Tibial nerve (tissue), 3 donors: ENCODE measurements around the gene WFS1.

Experiments used
- CTCF ChIP-seq, 5 experiments: fragments of 200-600 bp in 3 of 5; fragments of 450-650 bp in 2 of 5; sonication (generic) in 3 of 5; IDR thresholded peaks; one replicate each; pipeline ENCODE4 v1.5.1; 2016 to 2019; ENCODE audit warnings: antibody characterized with exemption in 5 of 5, mild to moderate bottlenecking in 3 of 5, moderate library complexity in 2 of 5
- POLR2A ChIP-seq, 2 donors: fragments of 450-650 bp; IDR thresholded peaks; one replicate each; pipeline ENCODE4 v1.6.1; 2017; ENCODE audit warnings: antibody characterized with exemption in 2 of 2, mild to moderate bottlenecking in 2 of 2, moderate library complexity in 2 of 2

- no peak for TF ChIP-seq POLR2A (IDR thresholded peaks at IDR 0.05)
- no peak for TF ChIP-seq CTCF (IDR thresholded peaks at IDR 0.05)
These were observed 75.6 kb downstream of the WFS1 start for GRCh38 chr4:6345096-6345830.
